IMR-90 (cell line): ENCODE data around the gene PLD4. TPM values are rescaled to one million over a fixed set of nuclear protein-coding genes. Genes with fewer than 3 reads are reported as not detected.

ENCODE experiments used
- ATAC-seq: fragments of 200-7000 bp; cut with Tn5 transposase; 2 replicates; pipeline ENCODE4 v1.9.1; 2020; ENCODE audit warnings: low read depth, mild to moderate bottlenecking, moderate library complexity
- BruUV-seq: library from RNA; stranded (reverse); fragments of 400-500 nt; replicated peaks from 2 replicates; lab custom pipeline; 2021; lab: Mats Ljungman, UMichigan
- CTCF ChIA-PET: fragments of 300-600 bp; formaldehyde crosslinking; extraction: SDS; loops from one replicate; lab custom pipeline; 2021; ENCODE audit warnings: antibody characterized with exemption; lab: Yijun Ruan, JAX
- POLR2A ChIA-PET: fragments of 300-600 bp; sonication (Branson Sonifier 250); formaldehyde crosslinking; loops from one replicate; lab custom pipeline; 2022; ENCODE audit warnings: antibody characterized with exemption; ENCODE audit not compliant: unreplicated experiment; lab: Charles Lee
- DNase-seq: peaks from one replicate; pipeline ENCODE4 v3.0.0; 2013
- H2AFZ ChIP-seq: replicated peaks from 2 replicates; pipeline ENCODE3; 2013; ENCODE audit warnings: low read length, mild to moderate bottlenecking; ENCODE audit not compliant: poor library complexity
- H2AK5ac ChIP-seq: 2 replicates; pipeline ENCODE4 v1.6.1; 2013; ENCODE audit warnings: low read depth, low read length, inconsistent platforms
- H2AK9ac ChIP-seq: replicated peaks from 2 replicates; pipeline ENCODE3; 2013; ENCODE audit warnings: mild to moderate bottlenecking, low read depth, low read length, moderate library complexity; ENCODE audit not compliant: poor library complexity
- H2BK120ac ChIP-seq: 2 replicates; pipeline ENCODE4 v1.6.1; 2013; ENCODE audit warnings: low read depth, low read length, inconsistent platforms
- H2BK15ac ChIP-seq: 3 replicates; pipeline ENCODE4 v1.6.1; 2013; ENCODE audit warnings: low read depth, low read length, inconsistent platforms
- H2BK20ac ChIP-seq: 2 replicates; pipeline ENCODE4 v1.6.1; 2013; ENCODE audit warnings: low read depth, mild to moderate bottlenecking, inconsistent platforms, low read length, moderate library complexity
- H2BK5ac ChIP-seq: 2 replicates; pipeline ENCODE4 v1.6.1; 2013; ENCODE audit warnings: mild to moderate bottlenecking, low read depth, low read length, inconsistent platforms; ENCODE audit not compliant: poor library complexity, severe bottlenecking
- H3K14ac ChIP-seq: replicated peaks from 2 replicates; pipeline ENCODE4 v1.6.1; 2013; ENCODE audit warnings: low read depth, low read length, inconsistent platforms
- H3K18ac ChIP-seq: 2 replicates; pipeline ENCODE4 v1.6.1; 2013; ENCODE audit warnings: low read depth, low read length, control low read depth
- H3K23ac ChIP-seq: 2 replicates; pipeline ENCODE4 v1.6.1; 2013; ENCODE audit warnings: low read depth, low read length, inconsistent platforms
- H3K27ac ChIP-seq: 2 replicates; pipeline ENCODE4 v1.5.1; 2013; ENCODE audit warnings: mild to moderate bottlenecking, control low read depth, low read length; ENCODE audit not compliant: insufficient read depth
- H3K27me3 ChIP-seq: 2 replicates; pipeline ENCODE4 v1.6.1; 2013; ENCODE audit warnings: low read length; ENCODE audit not compliant: control insufficient read depth, insufficient read depth
- H3K36me3 ChIP-seq: 2 replicates; pipeline ENCODE4 v1.6.1; 2013; ENCODE audit warnings: low read length, mixed read lengths; ENCODE audit not compliant: control insufficient read depth, insufficient read depth
- H3K4ac ChIP-seq: 2 replicates; pipeline ENCODE4 v1.6.1; 2013; ENCODE audit warnings: low read depth, low read length, inconsistent platforms
- H3K4me1 ChIP-seq: 2 replicates; pipeline ENCODE4 v1.6.1; 2013; ENCODE audit warnings: low read length, mixed read lengths; ENCODE audit not compliant: control insufficient read depth, insufficient read depth
- H3K4me2 ChIP-seq: 2 replicates; pipeline ENCODE4 v1.6.1; 2013; ENCODE audit warnings: low read depth, mild to moderate bottlenecking, control low read depth, low read length, moderate library complexity
- H3K4me3 ChIP-seq: 2 replicates; pipeline ENCODE4 v1.5.1; 2013; ENCODE audit warnings: low read depth, mild to moderate bottlenecking, control low read depth, low read length, moderate library complexity; ENCODE audit not compliant: insufficient read depth
- H3K56ac ChIP-seq: 2 replicates; pipeline ENCODE4 v1.6.1; 2013; ENCODE audit warnings: low read length, inconsistent platforms; ENCODE audit not compliant: insufficient read depth; ENCODE audit errors: extremely low read depth
- H3K79me1 ChIP-seq, 2 experiments: 2 replicates each; pipeline ENCODE4 v1.6.1; 2013; ENCODE audit warnings: low read length in 2 of 2, inconsistent platforms in 1 of 2, low read depth in 1 of 2
- H3K9ac ChIP-seq: 2 replicates; pipeline ENCODE4 v1.6.1; 2013; ENCODE audit warnings: low read depth, low read length, control low read depth
- H3K9me1 ChIP-seq: 2 replicates; pipeline ENCODE4 v1.6.1; 2013; ENCODE audit warnings: low read length, inconsistent platforms; ENCODE audit not compliant: insufficient read depth
- H3K9me3 ChIP-seq: 2 replicates; pipeline ENCODE4 v1.6.1; 2013; ENCODE audit warnings: low read length; ENCODE audit not compliant: control insufficient read depth, insufficient read depth
- H4K20me1 ChIP-seq: 2 replicates; pipeline ENCODE4 v1.6.1; 2013; ENCODE audit warnings: low read length, inconsistent platforms; ENCODE audit not compliant: insufficient read depth
- H4K5ac ChIP-seq: 2 replicates; pipeline ENCODE4 v1.6.1; 2013; ENCODE audit warnings: mild to moderate bottlenecking, low read depth, low read length, control low read depth
- H4K8ac ChIP-seq, 2 experiments: 2 replicates each; pipeline ENCODE4 v1.6.1; 2013; ENCODE audit warnings: low read depth in 2 of 2, low read length in 2 of 2, control low read depth in 1 of 2, inconsistent platforms in 1 of 2
- H4K91ac ChIP-seq: 2 replicates; pipeline ENCODE4 v1.6.1; 2013; ENCODE audit warnings: low read depth, low read length, inconsistent platforms; ENCODE audit not compliant: insufficient read depth
- CHD1 ChIP-seq: IDR thresholded peaks from 2 replicates; pipeline ENCODE4 v1.6.1; 2012; ENCODE audit warnings: low read depth, low read length, improper control_type of control experiment
- MXI1 ChIP-seq: IDR thresholded peaks from 2 replicates; pipeline ENCODE4 v1.6.1; 2012; ENCODE audit warnings: low read depth, mild to moderate bottlenecking, low read length, moderate library complexity, borderline replicate concordance
- SMC3 ChIP-seq: fragments of 150-350 bp; IDR thresholded peaks from 2 replicates; pipeline ENCODE4 v1.6.1; 2016; ENCODE audit warnings: low read depth, mild to moderate bottlenecking, antibody characterized with exemption, low read length, moderate library complexity
- WGBS, 2 experiments: methylation state at CpG; one replicate each; pipeline versions ENCODE4 v1.1.5 to v1.1.7; 2013; ENCODE audit warnings: missing lambda C conversion rate in 2 of 2; ENCODE audit not compliant: insufficient read length in 1 of 2; ENCODE audit errors: extremely low coverage in 2 of 2; 5-methylcytosine and 5-hydroxymethylcytosine counted together
- dilution Hi-C: fragments of 300-500 bp; cut with HindIII; formaldehyde crosslinking; loops from one replicate; pipeline ENCODE4 v1.14.3; 2018; ENCODE audit warnings: low sequenced_read_pairs; ENCODE audit not compliant: unreplicated experiment
- in situ Hi-C: fragments of 300-500 bp; cut with MboI; formaldehyde crosslinking; loops from 3 replicates; pipeline ENCODE4 v1.14.3; 2019; ENCODE audit warnings: low sequenced_read_pairs, inconsistent platforms, mixed read lengths
- intact Hi-C: fragments of 100-400 bp; cut with micrococcal nuclease; formaldehyde crosslinking; loops from 2 replicates; pipeline ENCODE4 v1.10.0; 2022
- polyA plus RNA-seq, 3 experiments: library from polyadenylated mRNA; depleted of rRNA; stranded (reverse); fragments of >200 nt; gene quantifications; 2 replicates each; pipeline ENCODE4 v1.2.3, GENCODE V29; 2012; ENCODE audit warnings: low replicate concordance in 1 of 3
- total RNA-seq: library from RNA; depleted of rRNA; stranded (reverse); fragments of >200 nt; gene quantifications from 2 replicates; pipeline ENCODE4 v1.2.3, GENCODE V29; 2012

Gene PLD4
- total and polyA plus RNA-seq, 2 of the 4 experiments (the other 2 are of a cell fraction), result 0.05 TPM; not detected in 1

- DNase-seq, result no peak
- H2BK120ac ChIP-seq, result no peak overlapping the region
Observed at GRCh38 chr14:104931304-104931770, 6.7 kb downstream of the PLD4 start.

More at GRCh38 chr14:104931304-104931770, 6.7 kb downstream of the PLD4 start:
- H3K56ac ChIP-seq, result no peak overlapping the region
- ChIA-PET POLR2A (no interaction called here), CTCF (no interaction called here)
- no peak overlapping the region for H3K4me3 ChIP-seq
- H3K79me1 ChIP-seq, result no peaks in the 10 kb centered on the region
- H2BK20ac ChIP-seq, result no peak overlapping the region
- ATAC-seq, result no peak
- in situ Hi-C loops, result no loop called here
- no peak overlapping the region for H3K23ac ChIP-seq
- H3K27ac ChIP-seq, result no peak overlapping the region
- H3K14ac ChIP-seq, result no peak overlapping the region
- no peaks in the 10 kb centered on the region for H4K20me1 ChIP-seq
- dilution Hi-C loops, result loop anchor here (10.0 kb wide), 1 partner anchor 123 kb away; no protein-coding TSS in a partner anchor
- H3K9ac ChIP-seq, result no peak overlapping the region
- intact Hi-C loops, result loop anchor here (5.0 kb wide), 1 partner anchor 41 kb away; no protein-coding TSS in a partner anchor
- peaks cover 54% of the 10 kb centered on the region for H3K27me3 ChIP-seq
- no peak overlapping the region for H2AK5ac ChIP-seq
- H3K9me1 ChIP-seq, result no peaks in the 10 kb centered on the region
- BruUV-seq, result no TSS peak
- H2AFZ ChIP-seq, result peak overlapping the region; percentile 32
- H3K9me3 ChIP-seq, result no peaks in the 10 kb centered on the region
- no peak overlapping the region for H2BK15ac ChIP-seq
- H2AK9ac ChIP-seq, result no peak overlapping the region
- no peak overlapping the region for H3K4me2 ChIP-seq
- peaks cover 2% of the 10 kb centered on the region; the same call in 1 of the 2 replicates for H3K4me1 ChIP-seq
- no peak overlapping the region for H2BK5ac ChIP-seq
- WGBS, 2 experiments, result no CpG with 5 or more reads among the region's 9 CpGs
- H4K5ac ChIP-seq, result no peak overlapping the region
- no peak overlapping the region for H3K4ac ChIP-seq
- TF ChIP-seq SMC3 (no peak), MXI1 (no peak), CHD1 (no peak)
- no peak overlapping the region for H3K18ac ChIP-seq
- no peak overlapping the region for H4K91ac ChIP-seq
- no peaks in the 10 kb centered on the region for H3K36me3 ChIP-seq
- H4K8ac ChIP-seq, result no peak overlapping the region
